ENCODE results near the gene KCND2. TPM values are rescaled to one million over a fixed set of nuclear protein-coding genes. Genes with fewer than 3 reads are reported as not detected.
"Not testable (repeated sequence)": the region's sequence is repeated elsewhere in the genome, so short reads cannot be mapped to it uniquely, and the experiment has no call there.

Gene KCND2
- total and polyA plus RNA-seq, 2 of the 8 experiments (the other 6 are each of a cell fraction or from before 2014, with no cell fraction given): 4.6 to 7.7 TPM

GRCh38 chr7:120702408-120702807 is 429.4 kb downstream of the KCND2 start:
- H3K4ac ChIP-seq (replicated peaks; ENCODE audit: insufficient read length, low read depth, low read length); H3K18ac ChIP-seq (ENCODE audit: extremely low read depth, low read length); DNase-seq (ENCODE audit: low read depth in 1 of 2, low spot score in 2 of 2); H2AK5ac ChIP-seq (ENCODE audit: low read depth, low read length); H3K4me3 ChIP-seq (ENCODE audit: extremely low read depth in 1 of 4, insufficient read depth in 2 of 4, low read depth in 3 of 4, low read length in 4 of 4); H3K23me2 ChIP-seq (ENCODE audit: low read depth, low read length); H4K91ac ChIP-seq (replicated peaks; ENCODE audit: insufficient read length, low read length); H2AFZ ChIP-seq (ENCODE audit: low read length); POLR2A ChIA-PET (ENCODE audit: partially characterized antibody); H3K9me3 ChIP-seq (ENCODE audit: insufficient read depth in 2 of 2, low read depth in 1 of 2, low read length in 1 of 2); H3K36me3 ChIP-seq (ENCODE audit: control insufficient read depth in 2 of 4, insufficient read depth in 4 of 4, low read length in 3 of 4); H3K79me2 ChIP-seq (ENCODE audit: control insufficient read depth in 1 of 2, insufficient read depth in 2 of 2, low read length in 2 of 2); H2BK12ac ChIP-seq (ENCODE audit: low read depth, low read length); H2BK5ac ChIP-seq (ENCODE audit: low read depth, low read length); H4K5ac ChIP-seq (ENCODE audit: insufficient read length, low read depth, low read length); H3K23ac ChIP-seq (ENCODE audit: insufficient read length); H3K4me2 ChIP-seq (ENCODE audit: insufficient read depth in 1 of 2, low read depth in 2 of 2, low read length in 2 of 2); H2BK120ac ChIP-seq (replicated peaks; ENCODE audit: low read depth, low read length); H3K4me1 ChIP-seq (replicated peaks in 1 of 4; ENCODE audit: control insufficient read depth in 3 of 4, insufficient read depth in 4 of 4, low read length in 3 of 4); H3K56ac ChIP-seq (replicated peaks; ENCODE audit: insufficient read length, low read depth, low read length); H2BK15ac ChIP-seq (ENCODE audit: low read length); H4K20me1 ChIP-seq (replicated peaks in 1 of 2; ENCODE audit: control insufficient read depth in 1 of 2, insufficient read depth in 2 of 2, low read length in 2 of 2); H3K9ac ChIP-seq (replicated peaks in 1 of 4; ENCODE audit: extremely low read depth in 1 of 4, low read depth in 3 of 4, low read length in 3 of 4); H3K27ac ChIP-seq (ENCODE audit: low read depth, low read length); H3K79me1 ChIP-seq (ENCODE audit: low read depth, low read length); FAIRE-seq; H3K14ac ChIP-seq (ENCODE audit: insufficient read length); H3K27me3 ChIP-seq (replicated peaks in 1 of 4; ENCODE audit: control insufficient read depth in 3 of 4, extremely low read depth in 1 of 4, insufficient read depth in 3 of 4, low read length in 3 of 4); H2BK20ac ChIP-seq (ENCODE audit: low read length); H4K8ac ChIP-seq (ENCODE audit: extremely low read depth, insufficient read depth, low read length): not testable (repeated sequence)
- WGBS, 2 experiments (ENCODE audit: extremely low coverage in 1 of 2, insufficient coverage in 1 of 2, insufficient read length in 1 of 2, insufficient replicate concordance in 2 of 2, low coverage in 1 of 2, low lambda C conversion rate in 2 of 2, missing lambda C conversion rate in 1 of 2): 83% methylated on average over 1 of the region's 1 CpG; no CpG with 5 or more reads in 1 of the 2 experiments
- CTCF ChIA-PET (ENCODE audit: partially characterized antibody): interaction anchor here (0.7 kb wide), 1 partner anchor 9 kb away, joined by 4 read pairs; no protein-coding TSS in a partner anchor
